HCT116 (cell line): Measurements from ENCODE around the gene JAG1. TPM values are rescaled to one million over a fixed set of nuclear protein-coding genes. Genes with fewer than 3 reads are reported as not detected.

Experiments used
- ATAC-seq: fragments of 200-7000 bp; cut with Tn5 transposase; 2 replicates; pipeline ENCODE4 v1.9.1; 2020; ENCODE audit warnings: mild to moderate bottlenecking, moderate library complexity
- BruUV-seq: library from RNA; stranded (reverse); fragments of 400-500 nt; replicated peaks from 2 replicates; lab custom pipeline; 2021; lab: Mats Ljungman, UMichigan
- CTCF ChIA-PET: fragments of 300-600 bp; sonication (Branson Sonifier 250); formaldehyde crosslinking; loops from one replicate; lab custom pipeline; 2021; ENCODE audit warnings: antibody characterized with exemption; lab: Charles Lee
- POLR2A ChIA-PET: fragments of 300-600, 350-600 bp; sonication (Branson Sonifier 250); formaldehyde crosslinking; loops from one replicate; lab custom pipeline; 2021; ENCODE audit warnings: antibody characterized with exemption; lab: Charles Lee
- RAD21 ChIA-PET, 2 experiments: fragments of 300-600 bp; sonication (Branson Sonifier 250); formaldehyde crosslinking; loops; one replicate each; lab custom pipeline; 2023; ENCODE audit warnings: low total read pairs in 2 of 2; ENCODE audit not compliant: uncharacterized antibody in 2 of 2, unreplicated experiment in 2 of 2, low non-redundant PET in 1 of 2; lab: Charles Lee
- DNase-seq: peaks from one replicate; pipeline ENCODE4 v3.0.0-alpha.2; 2010; ENCODE audit warnings: low read depth, low spot score
- H2AFZ ChIP-seq: fragments of 200-600 bp; shearing (Covaris generic), sonication (generic); 2 replicates; pipeline ENCODE4 v1.6.1; 2017; ENCODE audit warnings: low read depth, mixed run types, mixed read lengths, antibody characterized with exemption, low read length; ENCODE audit not compliant: poor library complexity, severe bottlenecking
- H3K27ac ChIP-seq: 2 replicates; pipeline ENCODE4 v1.5.1; 2012; ENCODE audit warnings: low read depth, low read length
- H3K27me3 ChIP-seq: fragments of 200-600 bp; sonication (generic); 2 replicates; pipeline ENCODE4 v1.6.1; 2016; ENCODE audit warnings: mixed run types, low read length, mixed read lengths; ENCODE audit not compliant: insufficient read depth
- H3K36me3 ChIP-seq, 2 experiments: fragments of 200-500 bp in 1 of 2; fragments of 200-600 bp in 1 of 2; sonication (Bioruptor generic) in 1 of 2; sonication (generic) in 1 of 2; 2 replicates each; pipeline versions ENCODE4 v1.5.1 to v1.6.1; 2014 to 2016; ENCODE audit warnings: low read length in 2 of 2, inconsistent platforms in 1 of 2, mixed read lengths in 1 of 2, mixed run types in 1 of 2; ENCODE audit not compliant: insufficient read depth in 2 of 2, control insufficient read depth in 1 of 2
- H3K4me1 ChIP-seq, 2 experiments: fragments of 200-600 bp in 1 of 2; sonication (generic) in 1 of 2; 2 replicates each; pipeline versions ENCODE4 v1.5.1 to v1.6.1; 2012 to 2017; ENCODE audit warnings: low read length in 2 of 2, inconsistent platforms in 1 of 2, mild to moderate bottlenecking in 1 of 2, mixed read lengths in 1 of 2, mixed run types in 1 of 2, moderate library complexity in 1 of 2; ENCODE audit not compliant: insufficient read depth in 2 of 2, control insufficient read depth in 1 of 2
- H3K4me2 ChIP-seq: fragments of 200-600 bp; sonication (generic); 2 replicates; pipeline ENCODE4 v1.6.1; 2017; ENCODE audit warnings: mixed run types, low read length, mixed read lengths
- H3K4me3 ChIP-seq, 2 experiments: fragments of 200-600 bp in 1 of 2; sonication (generic) in 1 of 2; replicated peaks in 1 of 2; 2 replicates each; pipeline ENCODE4 v1.5.1; 2011 to 2016; ENCODE audit warnings: low read length in 2 of 2, control low read depth in 1 of 2, low read depth in 1 of 2, mild to moderate bottlenecking in 1 of 2, mixed read lengths in 1 of 2, mixed run types in 1 of 2
- H3K79me2 ChIP-seq: fragments of 200-600 bp; sonication (generic); 2 replicates; pipeline ENCODE4 v1.6.1; 2017; ENCODE audit warnings: mild to moderate bottlenecking, mixed run types, low read length, moderate library complexity, mixed read lengths; ENCODE audit not compliant: insufficient read depth
- H3K9ac ChIP-seq: fragments of 200-600 bp; sonication (generic); 2 replicates; pipeline ENCODE4 v1.6.1; 2016; ENCODE audit warnings: low read length, mixed read lengths
- H3K9me2 ChIP-seq: fragments of 200-600 bp; sonication (generic), shearing (Covaris generic); 2 replicates; pipeline ENCODE4 v1.6.1; 2017; ENCODE audit warnings: mixed run types, mild to moderate bottlenecking, moderate library complexity; ENCODE audit not compliant: insufficient read depth
- H3K9me3 ChIP-seq, 2 experiments: fragments of 200-500 bp in 1 of 2; fragments of 200-600 bp in 1 of 2; sonication (Bioruptor generic) in 1 of 2; sonication (generic) in 1 of 2; 2 replicates each; pipeline ENCODE4 v1.6.1; 2014 to 2017; ENCODE audit warnings: low read length in 2 of 2, mixed read lengths in 2 of 2, inconsistent platforms in 1 of 2, low read depth in 1 of 2, mild to moderate bottlenecking in 1 of 2, mixed run types in 1 of 2, moderate library complexity in 1 of 2; ENCODE audit not compliant: control insufficient read depth in 1 of 2, insufficient read depth in 1 of 2
- H4K20me1 ChIP-seq: fragments of 200-600 bp; sonication (generic), shearing (Covaris generic); 2 replicates; pipeline ENCODE4 v1.6.1; 2017; ENCODE audit warnings: mixed run types, mild to moderate bottlenecking, moderate library complexity; ENCODE audit not compliant: insufficient read depth
- CBX3 ChIP-seq: IDR thresholded peaks from 2 replicates; pipeline ENCODE4 v1.6.1; 2012; ENCODE audit warnings: low read depth
- ELF1 ChIP-seq: IDR thresholded peaks from 2 replicates; pipeline ENCODE4 v1.6.1; 2012; ENCODE audit warnings: low read depth, borderline replicate concordance
- EZH2phosphoT487 ChIP-seq: fragments of 200-600 bp; IDR thresholded peaks from 2 replicates; pipeline ENCODE4 v1.6.1; 2018; ENCODE audit warnings: antibody characterized with exemption, borderline replicate concordance
- FOSL1 ChIP-seq: IDR thresholded peaks from 2 replicates; pipeline ENCODE4 v1.6.1; 2012; ENCODE audit warnings: low read depth
- POLR2A ChIP-seq: IDR thresholded peaks from 2 replicates; pipeline ENCODE4 v1.7.0; 2011; ENCODE audit warnings: borderline replicate concordance; ENCODE audit not compliant: insufficient read depth, insufficient read length; ENCODE audit errors: extremely low read depth
- POLR2AphosphoS5 ChIP-seq: IDR thresholded peaks from 2 replicates; pipeline ENCODE4 v1.6.1; 2011; ENCODE audit warnings: mild to moderate bottlenecking, low read depth, low read length, moderate library complexity
- REST ChIP-seq: IDR thresholded peaks from 2 replicates; pipeline ENCODE4 v1.6.1; 2012; ENCODE audit warnings: low read depth
- SIN3A ChIP-seq: IDR thresholded peaks from 2 replicates; pipeline ENCODE4 v1.6.1; 2012; ENCODE audit warnings: low read depth
- SP1 ChIP-seq: IDR thresholded peaks from 2 replicates; pipeline ENCODE4 v1.6.1; 2012; ENCODE audit warnings: low read depth
- TCF7L2 ChIP-seq: IDR thresholded peaks from 2 replicates; pipeline ENCODE4 v1.7.0; 2011; ENCODE audit warnings: borderline replicate concordance, inconsistent platforms; ENCODE audit not compliant: insufficient read depth, insufficient read length; ENCODE audit errors: extremely low read depth
- YY1 ChIP-seq: IDR thresholded peaks from 2 replicates; pipeline ENCODE4 v1.6.1; 2011; ENCODE audit warnings: low read length, low read depth, moderate library complexity, mild to moderate bottlenecking; ENCODE audit not compliant: insufficient replicate concordance; ENCODE audit errors: extremely low read depth
- ZBTB33 ChIP-seq: IDR thresholded peaks from 2 replicates; pipeline ENCODE4 v1.6.1; 2011; ENCODE audit warnings: mild to moderate bottlenecking, low read length, moderate library complexity; ENCODE audit not compliant: insufficient replicate concordance; ENCODE audit errors: extremely low read depth
- ZFX ChIP-seq: fragments of 450-650 bp; IDR thresholded peaks from 2 replicates; pipeline ENCODE4 v1.6.1; 2017
- intact Hi-C: fragments of 100-400 bp; cut with micrococcal nuclease; formaldehyde crosslinking; loops from 2 replicates; pipeline ENCODE4 v1.10.0; 2022
- total RNA-seq: library from RNA; stranded (reverse); gene quantifications from one replicate; pipeline ENCODE4 v1.2.1, GENCODE V29; 2021; ENCODE audit not compliant: unreplicated experiment

The JAG1 gene
- total RNA-seq, 1 experiment from 2014 or later = 31.9 TPM

- BruUV-seq = no TSS peak
- ATAC-seq = no peak
- Histone ChIP-seq H3K79me2 (peaks cover 10% of the 10 kb centered on the region; the same call in 1 of the 2 replicates), H3K9ac (no peak overlapping the region), H3K9me3 (no peaks in the 10 kb centered on the region), H4K20me1 (no peaks in the 10 kb centered on the region; the same call in 1 of the 2 replicates), H3K9me2 (no peaks in the 10 kb centered on the region), H3K36me3 (peaks cover 32 to 47% of the 10 kb centered on the region in 2 experiments), H3K27ac (no peak overlapping the region), H3K4me2 (no peak overlapping the region), H2AFZ (no peak overlapping the region), H3K4me1 (peaks cover 5 to 19% of the 10 kb centered on the region in 2 experiments; a peak in 2 of 4 replicates), H3K4me3 (no peak overlapping the region), H3K27me3 (no peaks in the 10 kb centered on the region)
- no peak for DNase-seq
- CTCF ChIA-PET = no interaction called here
- intact Hi-C loops = no loop called here
- TF ChIP-seq REST (no peak), ZBTB33 (no peak), ZFX (no peak), FOSL1 (no peak), EZH2phosphoT487 (no peak), ELF1 (no peak), TCF7L2 (no peak), POLR2A (no peak), YY1 (no peak), POLR2AphosphoS5 (no peak), SP1 (no peak), SIN3A (no peak), CBX3 (no peak)
- RAD21 ChIA-PET = no interaction called here
- POLR2A ChIA-PET = no interaction called here
These were observed 10.0 kb downstream of the JAG1 start for GRCh38 chr20:10663756-10664155.
